HepG2 (cell line): Measurements from ENCODE around the gene RNF125.

Source experiments
- POLR2A ChIP-seq, 2 experiments: IDR thresholded peaks; 2 replicates each; pipeline ENCODE4 v1.6.1; 2011; ENCODE audit warnings: low read depth in 2 of 2, low read length in 2 of 2, mild to moderate bottlenecking in 1 of 2, moderate library complexity in 1 of 2; ENCODE audit not compliant: insufficient read depth in 1 of 2
- POLR2AphosphoS5 ChIP-seq: IDR thresholded peaks from 2 replicates; pipeline ENCODE4 v1.6.1; 2012; ENCODE audit warnings: low read depth, low read length
- TF ChIP-seq, protein P1 (sequence below): sonication (generic); formaldehyde crosslinking; IDR thresholded peaks from 2 replicates; pipeline ENCODE4 v1.5.0; 2020; ENCODE audit warnings: mild to moderate bottlenecking, missing genetic modification reagents, moderate library complexity
- TF ChIP-seq, protein P2 (sequence below): sonication (generic); formaldehyde crosslinking; IDR thresholded peaks from 2 replicates; pipeline ENCODE4 v1.8.1; 2022; ENCODE audit warnings: low read depth, mild to moderate bottlenecking, missing genetic modification reagents

DNA sequence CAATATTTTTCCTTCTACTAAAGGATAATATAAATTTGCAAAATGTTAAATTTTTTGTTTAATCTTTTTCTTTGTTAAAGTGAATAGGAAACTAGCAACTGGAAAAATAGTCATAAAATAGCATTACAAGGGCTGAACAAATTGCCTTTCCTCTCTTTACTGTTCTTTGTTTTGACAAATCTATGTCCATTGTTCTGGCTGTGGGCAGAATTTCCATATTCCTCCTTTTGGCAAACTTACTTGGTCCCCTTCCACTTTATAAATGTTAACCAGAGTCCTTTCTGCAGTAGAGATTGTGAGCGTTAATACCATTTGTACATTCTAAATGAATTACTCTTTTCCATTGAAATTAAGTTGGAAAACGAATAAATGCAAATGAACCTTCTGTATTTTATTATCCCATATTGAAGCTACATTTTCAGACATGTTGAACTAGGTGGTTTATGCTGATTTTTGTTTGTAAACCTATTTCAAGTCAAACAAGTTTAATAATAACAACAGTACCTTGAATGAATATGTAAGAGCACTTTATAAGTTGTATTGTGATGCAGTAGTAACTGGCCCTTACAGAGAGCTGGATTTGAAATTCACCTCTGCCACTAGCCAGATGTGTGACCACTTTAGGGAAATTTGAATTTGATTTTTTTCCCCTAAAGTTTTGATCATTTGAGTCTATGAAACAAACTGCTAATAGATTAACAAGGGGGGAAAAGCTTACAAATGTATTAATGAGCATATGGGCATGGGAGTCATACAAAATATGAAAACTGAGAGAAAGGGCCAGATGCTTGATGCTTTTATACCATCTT, 3.3 kb downstream of the RNF125 start:
- TF ChIP-seq, protein P1, sequence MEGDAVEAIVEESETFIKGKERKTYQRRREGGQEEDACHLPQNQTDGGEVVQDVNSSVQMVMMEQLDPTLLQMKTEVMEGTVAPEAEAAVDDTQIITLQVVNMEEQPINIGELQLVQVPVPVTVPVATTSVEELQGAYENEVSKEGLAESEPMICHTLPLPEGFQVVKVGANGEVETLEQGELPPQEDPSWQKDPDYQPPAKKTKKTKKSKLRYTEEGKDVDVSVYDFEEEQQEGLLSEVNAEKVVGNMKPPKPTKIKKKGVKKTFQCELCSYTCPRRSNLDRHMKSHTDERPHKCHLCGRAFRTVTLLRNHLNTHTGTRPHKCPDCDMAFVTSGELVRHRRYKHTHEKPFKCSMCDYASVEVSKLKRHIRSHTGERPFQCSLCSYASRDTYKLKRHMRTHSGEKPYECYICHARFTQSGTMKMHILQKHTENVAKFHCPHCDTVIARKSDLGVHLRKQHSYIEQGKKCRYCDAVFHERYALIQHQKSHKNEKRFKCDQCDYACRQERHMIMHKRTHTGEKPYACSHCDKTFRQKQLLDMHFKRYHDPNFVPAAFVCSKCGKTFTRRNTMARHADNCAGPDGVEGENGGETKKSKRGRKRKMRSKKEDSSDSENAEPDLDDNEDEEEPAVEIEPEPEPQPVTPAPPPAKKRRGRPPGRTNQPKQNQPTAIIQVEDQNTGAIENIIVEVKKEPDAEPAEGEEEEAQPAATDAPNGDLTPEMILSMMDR (CRISPR knock-in tag): no peak
- TF ChIP-seq POLR2A (IDR thresholded peaks at IDR 0.05; ENCODE audit: insufficient read depth in 1 of 2, low read depth in 2 of 2, low read length in 2 of 2) (no peak), POLR2AphosphoS5 (no peak)
- TF ChIP-seq, protein P2, sequence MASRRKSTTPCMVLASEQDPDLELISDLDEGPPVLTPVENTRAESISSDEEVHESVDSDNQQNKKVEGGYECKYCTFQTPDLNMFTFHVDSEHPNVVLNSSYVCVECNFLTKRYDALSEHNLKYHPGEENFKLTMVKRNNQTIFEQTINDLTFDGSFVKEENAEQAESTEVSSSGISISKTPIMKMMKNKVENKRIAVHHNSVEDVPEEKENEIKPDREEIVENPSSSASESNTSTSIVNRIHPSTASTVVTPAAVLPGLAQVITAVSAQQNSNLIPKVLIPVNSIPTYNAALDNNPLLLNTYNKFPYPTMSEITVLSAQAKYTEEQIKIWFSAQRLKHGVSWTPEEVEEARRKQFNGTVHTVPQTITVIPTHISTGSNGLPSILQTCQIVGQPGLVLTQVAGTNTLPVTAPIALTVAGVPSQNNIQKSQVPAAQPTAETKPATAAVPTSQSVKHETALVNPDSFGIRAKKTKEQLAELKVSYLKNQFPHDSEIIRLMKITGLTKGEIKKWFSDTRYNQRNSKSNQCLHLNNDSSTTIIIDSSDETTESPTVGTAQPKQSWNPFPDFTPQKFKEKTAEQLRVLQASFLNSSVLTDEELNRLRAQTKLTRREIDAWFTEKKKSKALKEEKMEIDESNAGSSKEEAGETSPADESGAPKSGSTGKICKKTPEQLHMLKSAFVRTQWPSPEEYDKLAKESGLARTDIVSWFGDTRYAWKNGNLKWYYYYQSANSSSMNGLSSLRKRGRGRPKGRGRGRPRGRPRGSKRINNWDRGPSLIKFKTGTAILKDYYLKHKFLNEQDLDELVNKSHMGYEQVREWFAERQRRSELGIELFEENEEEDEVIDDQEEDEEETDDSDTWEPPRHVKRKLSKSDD (CRISPR knock-in tag): no peak
